Central memory CD8-positive, alpha-beta T cell (primary cell): Measurements from ENCODE around the gene CEP152.
A peak's percentile ranks its signal among the peaks of the same experiment; 100 is the strongest.
"Not testable (repeated sequence)": the region's sequence is repeated elsewhere in the genome, so short reads cannot be mapped to it uniquely, and the experiment has no call there.

ENCODE experiments used
- ATAC-seq: fragments of 150-1000 bp; cut with Tn5 transposase; replicated peaks from 2 replicates; pipeline ENCODE4 v1.10.0; 2022; ENCODE audit warnings: mild to moderate bottlenecking, moderate FRiP score, moderate number of reproducible peaks; ENCODE audit not compliant: poor library complexity, severe bottlenecking; ENCODE audit errors: extremely low read depth
- DNase-seq, 2 donors: peaks; one replicate each; pipeline ENCODE4 v3.0.0; 2021; ENCODE audit warnings: low spot score in 2 of 2
- H3K27ac Mint-ChIP-seq: one replicate; pipeline ENCODE4 v1.8.0; 2022; ENCODE audit warnings: low read depth, mild to moderate bottlenecking, moderate library complexity, mixed read lengths
- H3K27me3 Mint-ChIP-seq: one replicate; pipeline ENCODE4 v1.8.0; 2022; ENCODE audit warnings: mixed read lengths
- H3K36me3 Mint-ChIP-seq: one replicate; pipeline ENCODE4 v1.8.0; 2022; ENCODE audit warnings: mild to moderate bottlenecking, moderate library complexity, mixed read lengths; ENCODE audit not compliant: insufficient read depth
- H3K4me1 Mint-ChIP-seq: one replicate; pipeline ENCODE4 v1.8.0; 2022; ENCODE audit warnings: mixed read lengths
- H3K4me3 Mint-ChIP-seq: one replicate; pipeline ENCODE4 v1.8.0; 2022; ENCODE audit warnings: mild to moderate bottlenecking, moderate library complexity, mixed read lengths
- H3K9me3 Mint-ChIP-seq: one replicate; pipeline ENCODE4 v1.8.0; 2022; ENCODE audit warnings: mixed read lengths

Gene CEP152

GRCh38 chr15:48802257-48802656 lies 8.6 kb downstream of the CEP152 start:
- Mint-ChIP-seq H3K36me3 (peaks cover 4% of the 10 kb centered on the region), H3K27me3 (no peaks in the 10 kb centered on the region), H3K4me1 (peaks cover 24% of the 10 kb centered on the region), H3K4me3 (no peak overlapping the region), H3K9me3 (no peaks in the 10 kb centered on the region), H3K27ac (no peak overlapping the region)
- DNase-seq (no peak), ATAC-seq (no peak)

- no peak overlapping the region for H3K4me3 Mint-ChIP-seq
- peaks cover 14% of the 10 kb centered on the region for H3K4me1 Mint-ChIP-seq
- no peaks in the 10 kb centered on the region for H3K9me3 Mint-ChIP-seq
- H3K27ac Mint-ChIP-seq, result no peak overlapping the region
- DNase-seq (no peak), ATAC-seq (no peak)
- H3K27me3 Mint-ChIP-seq, result no peaks in the 10 kb centered on the region
- peaks cover 2% of the 10 kb centered on the region for H3K36me3 Mint-ChIP-seq
These were observed 9.9 kb downstream of the CEP152 start for GRCh38 chr15:48800811-48801455.

- no peak overlapping the region for H3K4me3 Mint-ChIP-seq
- peaks cover 2% of the 10 kb centered on the region for H3K36me3 Mint-ChIP-seq
- no peaks in the 10 kb centered on the region for H3K27me3 Mint-ChIP-seq
- peaks cover 14% of the 10 kb centered on the region for H3K4me1 Mint-ChIP-seq
- DNase-seq (no peak), ATAC-seq (no peak)
- H3K9me3 Mint-ChIP-seq, result no peaks in the 10 kb centered on the region
- H3K27ac Mint-ChIP-seq, result no peak overlapping the region
These were observed 10.6 kb downstream of the CEP152 start for GRCh38 chr15:48800245-48800644.

GRCh38 chr15:48798319-48798718 lies 12.6 kb downstream of the CEP152 start:
- Mint-ChIP-seq H3K27me3 (no peaks in the 10 kb centered on the region), H3K36me3 (no peaks in the 10 kb centered on the region), H3K9me3 (no peaks in the 10 kb centered on the region), H3K4me1 (peaks cover 14% of the 10 kb centered on the region), H3K4me3 (no peak overlapping the region), H3K27ac (no peak overlapping the region)
- DNase-seq (no peak), ATAC-seq (no peak)

GRCh38 chr15:48796930-48797329 lies 13.9 kb downstream of the CEP152 start:
- Mint-ChIP-seq H3K36me3 (peaks cover 10% of the 10 kb centered on the region), H3K4me1 (peaks cover 14% of the 10 kb centered on the region), H3K4me3 (no peak overlapping the region)

GRCh38 chr15:48796521-48796920 lies 14.3 kb downstream of the CEP152 start:
- DNase-seq (no peak), ATAC-seq (no peak)
- Mint-ChIP-seq H3K4me1 (peaks cover 14% of the 10 kb centered on the region), H3K36me3 (peaks cover 10% of the 10 kb centered on the region), H3K4me3 (no peak overlapping the region), H3K9me3 (no peaks in the 10 kb centered on the region), H3K27me3 (no peaks in the 10 kb centered on the region), H3K27ac (no peak overlapping the region)

More at GRCh38 chr15:48796930-48797329, 13.9 kb downstream of the CEP152 start:
- no peak for ATAC-seq
- H3K27me3 Mint-ChIP-seq, result no peaks in the 10 kb centered on the region
- no peak for DNase-seq
- no peak overlapping the region for H3K27ac Mint-ChIP-seq
- no peaks in the 10 kb centered on the region for H3K9me3 Mint-ChIP-seq

- Mint-ChIP-seq H3K9me3 (no peaks in the 10 kb centered on the region), H3K4me1 (peaks cover 9% of the 10 kb centered on the region), H3K27me3 (no peaks in the 10 kb centered on the region), H3K4me3 (no peak overlapping the region), H3K36me3 (peaks cover 10% of the 10 kb centered on the region), H3K27ac (no peak overlapping the region)
- no peak for DNase-seq
- no peak for ATAC-seq
These were observed 15.0 kb downstream of the CEP152 start for GRCh38 chr15:48795901-48796300.

GRCh38 chr15:48794697-48795134 lies 16.2 kb downstream of the CEP152 start:
- ATAC-seq (no peak), DNase-seq (no peak)
- Mint-ChIP-seq H3K27me3 (no peaks in the 10 kb centered on the region), H3K4me1 (peaks cover 9% of the 10 kb centered on the region), H3K27ac (peak overlapping the region; percentile 32), H3K4me3 (no peak overlapping the region), H3K36me3 (peaks cover 10% of the 10 kb centered on the region), H3K9me3 (no peaks in the 10 kb centered on the region)

GRCh38 chr15:48792408-48792807 lies 18.5 kb downstream of the CEP152 start:
- Mint-ChIP-seq H3K4me3 (no peak overlapping the region), H3K4me1 (peaks cover 3% of the 10 kb centered on the region), H3K36me3 (peaks cover 15% of the 10 kb centered on the region), H3K27ac (no peak overlapping the region), H3K27me3 (no peaks in the 10 kb centered on the region), H3K9me3 (no peaks in the 10 kb centered on the region)
- ATAC-seq, result no peak
- no peak for DNase-seq

GRCh38 chr15:48790466-48791115 lies 20.3 kb downstream of the CEP152 start:
- not testable (repeated sequence) for H3K9me3 Mint-ChIP-seq, ATAC-seq, H3K4me1 Mint-ChIP-seq, H3K27ac Mint-ChIP-seq, H3K27me3 Mint-ChIP-seq, H3K4me3 Mint-ChIP-seq, DNase-seq
- H3K36me3 Mint-ChIP-seq, result peaks cover 16% of the 10 kb centered on the region

GRCh38 chr15:48785712-48786111 lies 25.2 kb downstream of the CEP152 start:
- no peak for ATAC-seq
- no peaks in the 10 kb centered on the region for H3K9me3 Mint-ChIP-seq

GRCh38 chr15:48785195-48785594 lies 25.7 kb downstream of the CEP152 start:
- Mint-ChIP-seq H3K4me3 (no peak overlapping the region), H3K27me3 (no peaks in the 10 kb centered on the region), H3K27ac (no peak overlapping the region), H3K4me1 (no peaks in the 10 kb centered on the region), H3K36me3 (peaks cover 7% of the 10 kb centered on the region), H3K9me3 (no peaks in the 10 kb centered on the region)
- ATAC-seq (no peak), DNase-seq (no peak)

More at GRCh38 chr15:48785712-48786111, 25.2 kb downstream of the CEP152 start:
- Mint-ChIP-seq H3K27me3 (no peaks in the 10 kb centered on the region), H3K36me3 (peaks cover 7% of the 10 kb centered on the region), H3K4me3 (no peak overlapping the region), H3K4me1 (no peaks in the 10 kb centered on the region), H3K27ac (no peak overlapping the region)
- DNase-seq, result no peak

- Mint-ChIP-seq H3K36me3 (peaks cover 7% of the 10 kb centered on the region), H3K9me3 (no peaks in the 10 kb centered on the region), H3K27me3 (no peaks in the 10 kb centered on the region), H3K4me3 (no peak overlapping the region), H3K4me1 (no peaks in the 10 kb centered on the region), H3K27ac (no peak overlapping the region)
- ATAC-seq, result no peak
- no peak for DNase-seq
These were observed 26.1 kb downstream of the CEP152 start for GRCh38 chr15:48784756-48785155.
